ENCODE data around the gene USP38. TPM values are rescaled to one million over a fixed set of nuclear protein-coding genes. Genes with fewer than 3 reads are reported as not detected.

The USP38 gene
- 30.3 and 34.4 TPM in 2 replicates for total RNA-seq
- polyA plus RNA-seq, result 7.7 and 9.1 TPM in 2 replicates

GRCh38 chr4:143184503-143185252 lies at the start of gene USP38:
USP38 (plus strand) TSS chr4:143184917; CDS start chr4:143185451, 534 bp downstream.
- H3K4me3 ChIP-seq, result peak within 1 kb of the TSS; percentile 81
- WGBS (ENCODE audit: low lambda C conversion rate, missing lambda C conversion rate), result 1% methylated on average over 52 of the region's 71 CpGs
- no peaks in the 10 kb centered on the region for H3K9me3 ChIP-seq (ENCODE audit: low read depth)
- TF ChIP-seq EZH2phosphoT487 (IDR thresholded peaks at IDR 0.05; ENCODE audit: low read depth, severe bottlenecking, unreplicated experiment), result no peak
- no peak for TF ChIP-seq EZH2 (IDR thresholded peaks at IDR 0.05; ENCODE audit: borderline replicate concordance)
- TF ChIP-seq CTCF (IDR thresholded peaks at IDR 0.05; ENCODE audit: poor library complexity), result no peak
- H3K4me2 ChIP-seq, result peak within 1 kb of the TSS; percentile 85
- H3K9me2 ChIP-seq (replicated peaks; ENCODE audit: insufficient read depth), result no peaks in the 10 kb centered on the region
- peaks cover 13% of the 10 kb centered on the region for H3K4me1 ChIP-seq (ENCODE audit: insufficient read depth)
- H3K79me2 ChIP-seq, result peaks cover 47% of the 10 kb centered on the region
- H3K27me3 ChIP-seq, result no peaks in the 10 kb centered on the region
- peak within 1 kb of the TSS; percentile 90 for H2AFZ ChIP-seq
- peaks cover 38% of the 10 kb centered on the region for H4K20me1 ChIP-seq (ENCODE audit: insufficient read depth, poor library complexity, severe bottlenecking)
- H3K36me3 ChIP-seq (replicated peaks; ENCODE audit: insufficient read depth, low read depth), result no peaks in the 10 kb centered on the region
- DNase-seq (ENCODE audit: low spot score), result peak; percentile 95
- peak within 1 kb of the TSS; percentile 97 for H3K27ac ChIP-seq

- Histone ChIP-seq H4K20me1 (ENCODE audit: insufficient read depth, poor library complexity, severe bottlenecking) (no peaks in the 10 kb centered on the region), H3K27me3 (no peaks in the 10 kb centered on the region), H3K4me2 (no peak overlapping the region), H3K79me2 (no peaks in the 10 kb centered on the region), H3K9me2 (replicated peaks; ENCODE audit: insufficient read depth) (no peaks in the 10 kb centered on the region), H3K9me3 (ENCODE audit: low read depth) (no peaks in the 10 kb centered on the region), H3K27ac (no peak overlapping the region), H3K36me3 (replicated peaks; ENCODE audit: insufficient read depth, low read depth) (no peaks in the 10 kb centered on the region), H2AFZ (no peak overlapping the region), H3K4me3 (no peak overlapping the region), H3K4me1 (ENCODE audit: insufficient read depth) (no peaks in the 10 kb centered on the region)
- no peak for DNase-seq (ENCODE audit: low spot score)
- no peak for TF ChIP-seq EZH2phosphoT487 (IDR thresholded peaks at IDR 0.05; ENCODE audit: low read depth, severe bottlenecking, unreplicated experiment)
- TF ChIP-seq EZH2 (IDR thresholded peaks at IDR 0.05; ENCODE audit: borderline replicate concordance), result no peak
- no peak for TF ChIP-seq CTCF (IDR thresholded peaks at IDR 0.05; ENCODE audit: poor library complexity)
- 88% methylated on average over 5 of the region's 5 CpGs for WGBS (ENCODE audit: low lambda C conversion rate, missing lambda C conversion rate)
Observed at GRCh38 chr4:143135358-143135757, 49.4 kb upstream of the USP38 start.

- H3K36me3 ChIP-seq (replicated peaks; ENCODE audit: insufficient read depth, low read depth), result no peaks in the 10 kb centered on the region
- no peaks in the 10 kb centered on the region for H3K9me2 ChIP-seq (replicated peaks; ENCODE audit: insufficient read depth)
- H2AFZ ChIP-seq, result no peak overlapping the region
- no peaks in the 10 kb centered on the region for H3K27me3 ChIP-seq
- no peaks in the 10 kb centered on the region for H4K20me1 ChIP-seq (ENCODE audit: insufficient read depth, poor library complexity, severe bottlenecking)
- TF ChIP-seq EZH2phosphoT487 (IDR thresholded peaks at IDR 0.05; ENCODE audit: low read depth, severe bottlenecking, unreplicated experiment) (no peak), CTCF (IDR thresholded peaks at IDR 0.05; ENCODE audit: poor library complexity) (no peak), EZH2 (IDR thresholded peaks at IDR 0.05; ENCODE audit: borderline replicate concordance) (no peak)
- H3K27ac ChIP-seq, result no peak overlapping the region
- H3K4me1 ChIP-seq (ENCODE audit: insufficient read depth), result no peaks in the 10 kb centered on the region
- no peaks in the 10 kb centered on the region for H3K79me2 ChIP-seq
- no peak for DNase-seq (ENCODE audit: low spot score)
- no peak overlapping the region for H3K4me3 ChIP-seq
- 59% methylated on average over 4 of the region's 4 CpGs for WGBS (ENCODE audit: low lambda C conversion rate, missing lambda C conversion rate)
- no peak overlapping the region for H3K4me2 ChIP-seq
- H3K9me3 ChIP-seq (ENCODE audit: low read depth), result no peaks in the 10 kb centered on the region
Observed at GRCh38 chr4:143140696-143141095, 44.0 kb upstream of the USP38 start.

Measured in hepatocyte (in vitro differentiated cells).